HG02623 (cell line): ENCODE measurements around the gene SPON1.
"Not testable (repeated sequence)": the region's sequence is repeated elsewhere in the genome, so short reads cannot be mapped to it uniquely, and the experiment has no call there.

Experiments used
- ATAC-seq: cut with Tn5 transposase; IDR thresholded peaks from one replicate; pipeline ENCODE4 v1.9.1; 2021; ENCODE audit warnings: moderate library complexity; ENCODE audit not compliant: unreplicated experiment

Gene SPON1

DNA sequence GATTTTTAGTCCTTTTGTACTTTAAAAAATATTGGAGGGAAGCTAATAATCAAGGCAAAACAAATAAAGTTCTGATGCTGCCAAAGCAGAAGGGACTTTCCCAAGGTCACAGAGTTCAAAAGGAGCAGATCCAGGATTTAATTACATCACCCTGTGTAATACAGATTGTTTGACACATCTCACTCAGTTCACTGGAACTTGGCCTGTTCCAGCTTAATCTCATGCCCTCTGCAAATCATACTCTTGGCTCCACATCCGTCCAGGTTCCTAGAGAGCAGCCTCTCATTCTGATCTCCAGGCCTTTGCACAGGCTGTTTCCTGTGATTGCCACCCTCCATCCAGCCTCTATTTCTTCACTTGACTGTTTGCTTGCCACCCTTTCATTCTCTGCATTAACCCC, 151.7 kb downstream of the SPON1 start:
- ATAC-seq: no peak

DNA sequence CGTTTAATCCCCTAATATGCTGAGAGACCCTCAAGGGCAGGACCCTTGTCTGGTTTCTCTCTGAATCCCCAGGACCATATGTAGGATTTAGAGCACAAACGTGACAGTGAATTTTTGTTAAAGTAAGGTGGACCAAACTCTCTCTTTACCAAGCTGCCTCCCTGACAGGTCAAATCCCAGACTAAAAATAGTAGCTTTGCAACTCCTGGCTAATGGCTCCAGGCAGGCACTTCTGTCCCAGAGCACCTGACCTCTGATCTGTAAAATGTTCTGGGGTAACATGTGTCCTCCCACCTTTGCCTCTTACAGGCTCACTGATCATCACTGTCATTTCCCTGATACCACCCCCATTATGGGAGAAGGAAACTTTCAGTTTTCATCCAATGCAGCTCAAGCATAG, 152.3 kb downstream of the SPON1 start:
- ATAC-seq: no peak

DNA sequence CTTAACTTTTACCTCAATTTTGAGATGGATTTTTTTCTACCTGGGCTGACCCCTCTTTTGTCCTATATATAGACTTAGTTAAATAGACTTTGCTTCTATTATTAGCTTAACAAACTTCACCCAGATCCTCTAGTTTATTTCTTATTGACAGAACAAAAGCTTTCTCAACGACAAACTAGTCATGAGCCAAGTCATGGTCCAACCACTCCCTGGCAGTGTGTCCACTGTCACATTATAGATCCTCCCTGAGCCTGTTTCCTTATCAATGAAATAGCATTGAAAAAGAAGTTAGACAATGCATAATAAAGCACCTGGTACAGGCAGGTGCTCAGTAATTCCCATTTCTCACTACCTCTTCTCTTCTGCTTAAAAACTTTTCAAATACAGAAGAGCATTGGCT, 155.1 kb downstream of the SPON1 start:
- ATAC-seq: no peak

DNA sequence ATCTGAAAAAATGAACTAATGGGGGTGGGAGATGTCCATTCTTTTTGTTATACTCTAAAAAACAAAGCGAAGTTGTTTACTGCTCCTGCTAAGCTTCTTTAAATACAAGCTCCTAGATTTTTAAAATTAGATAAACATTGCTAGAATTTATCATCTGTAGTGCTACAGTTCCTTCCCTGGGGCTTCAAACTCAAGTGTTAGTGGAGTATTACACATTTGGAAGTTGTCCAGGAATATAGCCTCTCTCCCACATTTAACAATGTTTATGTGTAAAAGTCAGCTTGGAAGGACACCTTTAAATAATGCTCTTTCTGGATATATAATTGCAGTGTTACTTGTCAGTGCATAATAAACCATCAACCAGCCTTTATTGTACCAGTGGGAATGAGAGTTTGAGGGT, 155.5 kb downstream of the SPON1 start:
- no peak for ATAC-seq

DNA sequence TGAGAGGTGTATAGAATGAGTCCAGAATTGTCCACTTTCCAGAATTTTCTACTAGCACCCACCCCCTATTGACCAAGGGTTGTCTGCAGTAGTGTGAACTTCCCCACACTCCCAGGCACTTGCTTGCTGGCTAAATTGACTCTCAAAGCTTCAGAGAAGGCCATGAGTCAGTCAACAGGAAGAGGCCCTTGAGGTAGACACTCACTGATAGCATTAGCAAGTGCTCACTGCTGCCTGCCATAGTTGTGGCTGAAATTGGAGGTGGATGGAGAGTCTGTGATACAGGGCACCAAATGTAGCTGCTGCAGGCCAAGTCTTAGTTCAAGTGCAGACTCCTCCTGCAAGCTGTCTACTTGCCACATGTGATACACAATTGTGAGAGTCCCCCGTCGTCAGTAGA, 156.8 kb downstream of the SPON1 start:
- ATAC-seq: no peak

DNA sequence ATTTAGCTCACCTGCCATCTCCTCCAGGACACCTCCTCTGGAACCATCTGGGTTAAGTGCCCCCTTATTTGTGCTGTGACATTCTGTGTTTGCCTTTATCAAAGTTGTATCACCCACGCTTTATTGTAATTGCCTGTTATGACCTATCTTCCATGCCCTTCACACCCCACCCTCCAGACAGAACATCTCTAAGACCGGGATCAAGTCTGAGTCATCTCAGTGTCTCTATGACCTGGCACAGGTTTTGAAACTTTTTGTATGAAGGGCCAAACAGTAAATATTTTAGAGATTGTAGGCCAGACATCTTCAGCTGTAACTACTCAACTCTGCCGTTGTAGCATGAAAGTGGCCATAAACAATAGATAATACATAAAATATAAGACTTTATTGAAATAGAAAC, 161.8 kb downstream of the SPON1 start:
- no peak for ATAC-seq

DNA sequence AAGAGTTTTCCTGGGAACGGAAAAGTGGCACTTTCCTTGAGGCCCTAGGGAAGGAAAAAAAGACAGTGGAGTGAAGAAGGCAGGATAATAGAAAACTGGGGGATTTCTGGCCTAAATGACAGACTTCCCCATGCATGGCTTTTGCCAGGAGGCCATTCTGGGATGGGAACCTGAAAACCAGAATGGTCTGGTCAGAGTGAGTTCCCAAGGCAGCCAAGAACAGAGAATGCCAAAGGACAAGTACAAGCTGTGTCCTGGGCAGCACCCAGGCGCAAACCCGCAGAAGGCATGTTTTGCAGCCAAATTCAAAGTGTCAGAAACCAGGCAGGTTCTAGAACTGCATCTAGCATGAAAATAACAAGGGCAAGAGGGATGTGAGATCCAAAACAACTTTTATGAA, 162.4 kb downstream of the SPON1 start:
- no peak for ATAC-seq

DNA sequence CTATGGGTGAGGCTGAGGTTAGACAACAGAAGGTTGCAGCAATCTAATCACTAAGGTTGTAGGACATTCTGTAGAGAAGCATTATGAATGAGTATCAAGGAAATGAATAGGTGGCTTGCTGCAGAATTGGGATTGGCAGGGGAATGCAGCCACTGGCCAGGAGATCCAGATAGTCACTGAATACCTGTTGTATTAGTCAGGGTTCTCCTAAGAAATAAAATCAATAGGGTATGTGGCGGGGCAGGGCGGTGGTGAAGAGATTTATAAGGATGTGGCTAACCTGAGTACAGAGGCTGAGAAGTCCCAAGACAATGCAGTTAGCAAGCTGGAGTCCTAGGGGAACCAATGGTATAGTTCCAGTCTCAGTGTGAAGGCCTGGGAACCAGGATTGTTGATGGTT, 163.0 kb downstream of the SPON1 start:
- no peak for ATAC-seq

DNA sequence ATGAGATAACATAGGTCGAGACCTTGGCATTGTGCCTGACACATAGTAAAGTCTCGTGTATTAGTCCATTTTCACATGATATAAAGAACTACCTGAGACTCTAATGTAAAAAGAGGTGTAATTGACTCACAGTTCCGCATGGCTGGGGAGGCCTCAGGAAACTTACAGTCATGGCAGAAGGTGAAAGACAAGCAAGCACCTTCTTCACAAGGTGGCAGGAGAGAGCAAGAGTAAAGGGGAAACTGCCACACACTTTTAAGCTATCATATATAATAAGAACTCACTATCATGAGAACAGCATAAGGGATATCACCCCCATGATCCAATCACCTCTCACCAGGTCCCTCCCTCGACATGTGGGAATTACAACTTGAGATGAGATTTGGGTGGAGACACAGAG, 165.2 kb downstream of the SPON1 start:
- ATAC-seq: no peak

DNA sequence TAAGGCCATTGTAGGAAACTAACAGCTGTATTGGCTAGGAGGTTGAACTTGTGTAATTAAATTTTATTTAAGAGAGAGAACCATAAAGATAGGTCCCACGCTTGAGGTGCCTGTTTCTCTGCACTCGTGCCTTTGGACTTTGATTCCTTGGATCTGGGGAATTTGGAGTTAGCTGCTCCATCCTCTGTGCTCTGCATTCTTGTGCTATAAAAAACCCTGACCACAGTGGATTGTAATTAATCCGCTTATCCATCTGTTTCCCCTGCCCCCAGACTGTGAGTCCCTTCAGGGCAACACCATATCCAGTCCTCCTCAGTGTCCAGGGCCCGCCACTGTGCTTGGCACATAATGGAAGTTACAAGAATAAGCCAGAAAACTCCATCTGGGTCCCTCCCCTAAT, 169.8 kb downstream of the SPON1 start:
- no peak for ATAC-seq

DNA sequence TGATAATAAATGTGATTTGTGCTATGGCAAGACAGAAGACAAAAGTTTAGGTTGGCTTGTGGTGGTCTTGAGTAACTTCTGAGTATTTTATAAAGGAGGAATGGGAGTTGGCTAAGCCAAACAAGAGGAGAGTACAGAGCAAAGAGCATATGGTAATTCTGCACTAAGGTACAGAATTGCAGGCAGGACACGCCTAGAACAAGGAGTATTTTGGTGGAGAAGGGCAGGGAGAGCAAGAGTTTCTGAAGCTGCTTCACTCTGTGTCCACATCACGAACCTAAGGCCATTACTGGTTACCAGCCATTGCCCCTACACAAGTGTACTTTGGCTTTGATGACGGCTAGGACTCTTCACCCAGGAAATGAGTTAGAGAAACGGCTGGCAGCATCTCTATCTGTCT, 170.9 kb downstream of the SPON1 start:
- ATAC-seq: no peak

DNA sequence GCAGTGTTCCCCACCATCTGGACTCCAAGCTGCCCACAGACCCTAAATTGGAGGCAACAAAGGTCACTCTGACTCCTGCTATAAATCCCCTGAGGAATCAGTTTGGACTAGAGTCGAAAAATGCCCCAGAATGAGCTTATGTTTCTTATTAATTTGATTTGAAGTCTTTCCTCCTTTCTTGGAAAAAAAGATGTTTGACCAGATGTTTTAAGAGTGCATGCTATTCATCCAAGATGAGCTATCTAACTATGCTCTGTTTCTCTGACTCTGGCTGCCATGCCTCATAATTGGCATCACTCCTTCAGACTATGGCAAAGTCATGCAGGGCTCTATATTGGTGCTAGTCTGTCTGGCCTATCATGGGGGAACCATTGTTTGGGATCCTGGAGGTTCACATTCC, 174.0 kb downstream of the SPON1 start:
- ATAC-seq: no peak

DNA sequence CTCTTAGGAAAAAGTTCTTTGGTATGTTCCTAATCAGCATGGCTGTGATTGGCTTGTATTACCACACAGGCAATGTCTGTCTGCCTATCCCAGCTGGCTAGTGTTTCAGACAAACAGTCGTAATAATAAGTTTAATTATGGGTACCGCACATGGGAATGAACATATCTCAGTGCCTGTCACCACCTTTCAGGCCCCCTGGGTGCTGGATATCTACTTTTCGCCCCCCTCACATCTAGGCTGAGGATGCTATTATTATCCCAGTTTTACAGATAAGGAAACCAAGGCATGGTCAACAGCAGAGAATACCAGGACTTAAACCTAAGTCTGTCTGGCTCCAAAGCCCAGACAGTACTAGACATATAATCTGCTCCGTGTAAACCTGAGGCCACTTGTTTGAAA, 174.8 kb downstream of the SPON1 start:
- ATAC-seq: no peak

DNA sequence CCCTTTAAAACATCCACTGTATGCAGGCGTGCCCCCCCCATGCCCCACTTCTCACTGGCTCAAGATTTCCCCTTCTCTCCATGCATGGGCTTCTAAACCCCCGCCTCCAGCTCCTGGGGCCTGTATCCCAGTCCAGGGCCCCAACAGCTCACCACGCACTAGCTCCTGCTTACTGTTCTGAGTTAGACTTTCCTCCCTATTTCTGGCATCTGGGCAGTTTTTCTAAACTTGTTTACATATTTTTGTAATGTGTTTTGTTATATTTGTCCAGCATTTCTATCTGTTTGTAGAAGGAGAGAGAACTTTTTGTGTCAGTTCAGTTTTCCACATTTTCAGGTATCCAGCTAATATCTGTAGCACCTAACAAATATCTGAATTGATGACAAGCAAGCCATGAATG, 178.5 kb downstream of the SPON1 start:
- ATAC-seq: no peak

DNA sequence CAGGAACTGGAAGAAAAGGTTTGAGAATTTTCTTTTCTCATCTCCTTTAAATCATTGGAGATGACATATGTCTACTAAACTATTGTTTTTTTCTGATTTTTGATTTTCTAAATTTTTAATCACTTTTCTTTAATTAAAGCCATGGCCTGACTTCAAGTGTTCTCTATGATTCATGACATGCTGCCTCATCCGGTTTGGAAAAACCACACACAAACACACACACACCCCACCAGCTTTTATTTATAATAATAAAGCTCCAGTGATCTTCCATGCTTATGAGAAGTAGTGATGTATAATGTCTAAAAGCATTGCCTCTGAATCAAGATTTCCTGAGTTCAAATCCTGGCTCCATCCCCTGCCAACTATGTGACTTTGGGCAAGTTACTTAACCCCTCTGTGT, 179.2 kb downstream of the SPON1 start:
- ATAC-seq: no peak

DNA sequence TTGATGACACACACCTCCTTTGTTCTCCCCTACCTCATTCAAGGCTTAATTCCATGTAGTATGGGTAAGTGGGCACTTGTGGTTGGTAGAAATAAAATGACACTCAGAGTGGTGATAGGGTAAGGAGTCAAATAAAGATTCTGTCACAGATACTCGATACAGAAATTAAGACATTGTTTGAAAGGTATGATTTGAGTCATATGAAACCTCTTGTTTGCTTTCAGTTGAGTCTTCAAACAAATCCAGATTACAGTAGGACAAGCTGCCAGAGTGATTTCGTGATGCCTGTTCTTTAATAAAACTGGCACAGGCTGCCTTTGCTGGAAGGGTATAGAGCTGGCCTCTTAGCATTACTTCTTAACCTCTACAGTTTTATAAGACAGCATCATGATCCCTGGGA, 182.4 kb downstream of the SPON1 start:
- no peak for ATAC-seq

DNA sequence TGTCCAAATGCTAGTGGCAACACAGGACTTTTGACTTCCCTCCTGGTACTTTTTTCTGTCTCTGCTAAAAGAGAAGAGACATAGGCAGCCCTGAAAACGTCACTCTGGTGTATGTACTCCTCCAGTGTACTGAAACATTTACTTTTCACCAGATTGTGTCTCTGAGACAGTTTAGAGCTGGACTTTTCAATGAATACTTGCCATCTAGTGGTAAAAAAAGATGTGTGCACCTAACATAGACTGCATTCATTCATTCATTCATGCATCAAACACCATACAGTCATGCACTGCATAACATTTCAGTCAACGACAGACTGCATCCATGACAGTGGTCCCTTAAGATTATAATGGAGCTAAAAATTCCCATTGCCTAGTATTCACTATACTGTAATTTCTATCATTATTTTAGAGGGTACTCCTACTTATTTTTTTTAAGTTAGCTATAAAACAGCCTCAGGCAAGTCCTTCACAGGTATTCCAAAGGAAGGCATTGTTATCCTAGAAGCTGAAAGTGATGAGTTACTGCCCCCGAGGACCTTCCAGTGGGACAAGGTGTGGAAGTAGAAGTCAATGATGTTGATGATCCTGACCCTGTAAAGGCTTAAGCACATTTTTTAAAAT, 186.2 kb downstream of the SPON1 start:
- ATAC-seq: no peak

DNA sequence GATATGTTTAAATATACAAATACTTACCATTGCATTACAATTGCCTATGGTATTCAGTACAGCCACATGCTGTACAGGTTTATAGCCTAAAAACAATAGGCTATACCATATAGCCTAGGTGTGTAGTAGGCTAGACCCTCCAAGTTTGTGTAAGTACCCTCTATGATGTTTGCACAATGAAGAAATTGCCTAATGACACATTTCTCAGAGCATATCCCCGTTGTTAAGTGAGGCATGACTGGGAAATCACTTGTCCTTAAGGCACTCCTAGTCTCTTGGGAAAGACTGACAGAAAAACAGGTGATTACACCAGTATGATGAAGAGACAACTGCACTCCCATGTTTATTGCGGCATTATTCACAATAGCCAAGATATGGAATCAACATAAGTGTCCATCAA, 187.2 kb downstream of the SPON1 start:
- ATAC-seq: no peak

DNA sequence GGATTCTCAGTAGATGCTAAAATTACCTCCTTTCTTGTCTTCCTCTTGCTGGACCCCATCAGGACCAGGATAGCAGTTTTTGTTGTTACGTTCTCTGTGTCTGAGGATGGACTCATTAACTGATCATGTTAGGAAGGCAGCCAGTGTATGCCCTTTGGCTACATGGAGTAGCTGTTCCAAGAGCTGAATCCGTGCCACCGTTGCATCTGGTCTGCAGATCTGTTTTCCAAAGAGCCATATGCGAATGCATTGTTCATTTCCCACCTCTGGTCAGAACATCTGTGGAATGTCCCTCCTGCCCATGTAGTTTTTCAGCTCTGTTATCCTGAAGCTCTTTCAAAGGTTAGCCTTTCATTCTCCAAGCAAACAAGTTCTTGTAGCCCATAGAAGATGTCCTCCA, 188.4 kb downstream of the SPON1 start:
- no peak for ATAC-seq

DNA sequence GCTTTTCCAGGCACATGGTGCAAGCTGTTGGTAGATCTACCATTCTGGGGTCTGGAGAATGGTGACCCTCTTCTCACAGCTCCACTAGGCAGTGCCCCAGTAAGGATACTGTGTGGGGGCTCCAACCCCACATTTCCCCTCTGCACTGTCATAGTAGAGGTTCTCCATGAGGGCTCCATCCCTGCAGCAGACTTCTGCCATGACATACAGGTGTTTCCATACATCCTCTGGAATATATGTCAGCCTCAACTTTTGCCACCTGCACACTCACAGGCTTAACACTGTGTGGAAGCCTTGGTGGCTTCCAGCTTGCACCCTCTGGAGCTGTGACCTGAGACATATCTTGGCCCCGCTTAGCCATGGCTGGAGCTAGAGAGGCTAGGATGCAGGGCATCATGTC, 191.6 kb downstream of the SPON1 start:
- ATAC-seq: not testable (repeated sequence)

DNA sequence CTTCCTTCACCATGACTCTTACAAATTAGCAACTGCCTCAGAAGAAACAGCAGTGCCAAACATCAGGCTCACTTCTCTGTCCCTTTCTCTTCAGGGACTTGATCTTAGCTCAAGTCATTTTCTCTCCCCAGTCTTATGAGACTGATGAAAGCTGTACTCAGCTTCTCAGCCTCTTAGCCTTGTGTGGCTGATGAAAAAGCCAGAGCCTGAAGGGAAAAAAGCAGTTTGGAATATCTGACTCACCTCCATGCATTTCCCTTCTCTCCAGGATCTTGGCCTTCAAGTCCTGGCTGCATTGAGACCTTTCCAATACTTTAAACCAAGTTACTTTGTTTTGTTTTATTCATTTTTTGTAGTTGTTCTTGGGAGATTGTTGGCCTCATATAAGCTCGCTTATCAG, 195.9 kb downstream of the SPON1 start:
- ATAC-seq: no peak

DNA sequence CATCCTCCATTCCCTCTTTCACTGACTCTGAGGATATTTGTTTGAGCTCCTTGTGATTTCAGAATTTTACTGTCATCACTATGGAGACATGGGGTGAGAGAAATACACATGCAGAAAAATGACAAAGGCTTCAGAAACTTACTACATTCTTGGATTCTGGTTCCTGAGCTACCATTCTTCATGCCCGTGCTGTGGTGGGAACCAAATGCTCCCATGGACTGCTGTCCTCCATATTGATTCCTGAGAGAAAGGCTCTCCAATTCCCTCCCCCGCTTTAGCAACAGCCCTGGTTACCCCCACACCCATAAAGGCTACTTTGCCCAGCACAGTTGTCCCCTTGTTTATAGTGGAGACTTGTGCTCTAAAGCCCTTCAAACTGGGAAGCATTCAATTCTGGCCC, 201.1 kb downstream of the SPON1 start:
- ATAC-seq: no peak

DNA sequence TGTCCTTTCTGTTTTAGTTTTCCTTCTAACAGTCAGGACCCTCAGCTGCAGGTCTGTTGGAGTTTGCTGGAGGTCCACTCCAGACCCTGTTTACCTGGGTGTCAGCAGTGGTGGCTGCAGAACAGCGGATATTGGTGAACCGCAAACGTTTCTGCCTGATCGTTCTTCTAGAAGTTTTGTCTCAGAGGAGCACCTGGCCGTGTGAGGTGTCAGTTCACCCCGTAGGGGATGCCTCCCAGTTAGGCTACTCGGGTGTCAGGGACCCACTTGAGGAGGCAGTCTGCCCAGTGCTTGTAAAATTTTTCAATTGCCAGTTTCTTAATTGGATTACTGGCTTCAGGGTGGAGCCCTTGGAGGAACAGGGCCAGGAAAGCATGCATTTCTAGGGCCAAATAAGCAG, 211.2 kb downstream of the SPON1 start:
- ATAC-seq: not testable (repeated sequence)
